ENCODE measurements around the gene FAM78B. TPM values are rescaled to one million over a fixed set of nuclear protein-coding genes. Genes with fewer than 3 reads are reported as not detected.

FAM78B gene
- total RNA-seq, 4 donors from 2014 or later, result 0.35 to 5.4 (median 2.8) TPM

DNA sequence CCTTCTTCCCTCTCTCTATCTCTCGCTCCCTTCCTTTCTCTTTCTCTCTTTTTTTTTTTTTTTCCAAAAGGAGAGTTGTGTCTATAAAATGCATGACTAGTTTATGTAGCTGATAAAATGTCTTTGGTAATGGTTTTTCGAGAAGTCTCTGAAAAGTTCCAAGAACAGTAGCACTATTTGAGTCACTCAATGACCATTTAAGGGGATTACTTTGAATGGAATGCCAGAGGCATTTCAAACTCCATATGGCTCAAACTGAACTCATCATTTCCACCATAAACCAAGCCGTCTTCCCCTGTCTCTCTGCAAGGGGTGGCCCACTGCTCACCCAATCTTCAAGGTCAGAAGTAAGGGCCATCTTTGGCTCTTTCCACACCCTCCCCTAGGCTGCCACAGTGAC is 93.3 kb downstream of the FAM78B start:
- Histone ChIP-seq H3K27me3 (no peaks in the 10 kb centered on the region), H3K4me1 (no peaks in the 10 kb centered on the region), H3K27ac (no peak overlapping the region), H3K36me3 (no peaks in the 10 kb centered on the region), H3K9me3 (no peaks in the 10 kb centered on the region), H3K4me3 (no peak overlapping the region)
- DNase-seq, result no peak
- TF ChIP-seq, protein P1, sequence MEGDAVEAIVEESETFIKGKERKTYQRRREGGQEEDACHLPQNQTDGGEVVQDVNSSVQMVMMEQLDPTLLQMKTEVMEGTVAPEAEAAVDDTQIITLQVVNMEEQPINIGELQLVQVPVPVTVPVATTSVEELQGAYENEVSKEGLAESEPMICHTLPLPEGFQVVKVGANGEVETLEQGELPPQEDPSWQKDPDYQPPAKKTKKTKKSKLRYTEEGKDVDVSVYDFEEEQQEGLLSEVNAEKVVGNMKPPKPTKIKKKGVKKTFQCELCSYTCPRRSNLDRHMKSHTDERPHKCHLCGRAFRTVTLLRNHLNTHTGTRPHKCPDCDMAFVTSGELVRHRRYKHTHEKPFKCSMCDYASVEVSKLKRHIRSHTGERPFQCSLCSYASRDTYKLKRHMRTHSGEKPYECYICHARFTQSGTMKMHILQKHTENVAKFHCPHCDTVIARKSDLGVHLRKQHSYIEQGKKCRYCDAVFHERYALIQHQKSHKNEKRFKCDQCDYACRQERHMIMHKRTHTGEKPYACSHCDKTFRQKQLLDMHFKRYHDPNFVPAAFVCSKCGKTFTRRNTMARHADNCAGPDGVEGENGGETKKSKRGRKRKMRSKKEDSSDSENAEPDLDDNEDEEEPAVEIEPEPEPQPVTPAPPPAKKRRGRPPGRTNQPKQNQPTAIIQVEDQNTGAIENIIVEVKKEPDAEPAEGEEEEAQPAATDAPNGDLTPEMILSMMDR (IDR thresholded peaks at IDR 0.05), result no peak
- no peak for TF ChIP-seq POLR2A (IDR thresholded peaks at IDR 0.05)

DNA sequence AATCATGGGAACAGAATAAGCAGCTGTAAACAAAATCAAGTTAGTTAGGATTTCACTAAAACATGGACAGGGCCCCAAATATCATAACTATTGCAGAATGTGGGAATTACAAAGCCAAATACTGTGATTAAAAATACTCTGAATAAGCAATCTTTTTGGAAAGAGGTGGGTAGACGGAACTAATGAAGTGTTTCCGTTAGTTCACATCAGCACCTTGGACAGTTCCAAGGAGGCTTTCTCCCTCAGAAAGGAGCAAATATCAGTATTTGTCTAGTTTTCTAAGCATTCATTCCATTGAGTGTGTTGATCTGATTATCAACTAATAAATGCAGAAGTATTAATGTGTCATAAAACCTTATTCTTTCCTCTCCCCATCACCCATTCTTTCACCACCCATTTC is 97.4 kb downstream of the FAM78B start:
- no peaks in the 10 kb centered on the region for H3K4me1 ChIP-seq
- no peak overlapping the region for H3K4me3 ChIP-seq
- no peaks in the 10 kb centered on the region for H3K27me3 ChIP-seq
- TF ChIP-seq POLR2A (IDR thresholded peaks at IDR 0.05), result no peak
- TF ChIP-seq, protein P1 (IDR thresholded peaks at IDR 0.05), result no peak
- DNase-seq, result no peak
- no peaks in the 10 kb centered on the region for H3K36me3 ChIP-seq
- no peak overlapping the region for H3K27ac ChIP-seq
- no peaks in the 10 kb centered on the region for H3K9me3 ChIP-seq

DNA sequence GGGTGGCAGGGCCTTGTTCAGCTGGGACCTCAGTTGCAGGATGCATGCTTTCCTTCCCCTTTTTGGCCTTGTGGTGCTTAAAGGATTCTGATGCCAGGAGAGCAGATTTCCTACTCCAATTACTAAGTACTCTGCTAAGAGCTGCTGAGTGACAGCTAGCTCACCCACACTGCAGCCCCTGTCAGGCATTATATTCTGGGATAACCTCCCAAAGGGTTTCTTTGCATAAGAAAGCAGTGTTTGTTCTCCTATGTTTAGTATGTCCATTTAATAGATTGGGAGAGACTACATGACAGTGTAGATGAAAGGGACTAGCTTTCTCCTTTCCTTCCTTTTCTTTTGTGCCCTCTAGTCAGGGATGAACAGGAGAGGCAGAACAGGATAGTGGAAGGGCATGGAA is 100.7 kb downstream of the FAM78B start:
- H3K27me3 ChIP-seq, result no peaks in the 10 kb centered on the region
- H3K4me1 ChIP-seq, result no peaks in the 10 kb centered on the region
- H3K9me3 ChIP-seq, result no peaks in the 10 kb centered on the region
- no peak overlapping the region for H3K27ac ChIP-seq
- H3K4me3 ChIP-seq, result no peak overlapping the region
- no peaks in the 10 kb centered on the region for H3K36me3 ChIP-seq
- TF ChIP-seq, protein P1 (IDR thresholded peaks at IDR 0.05), result no peak
- TF ChIP-seq POLR2A (IDR thresholded peaks at IDR 0.05), result no peak
- DNase-seq, result no peak

DNA sequence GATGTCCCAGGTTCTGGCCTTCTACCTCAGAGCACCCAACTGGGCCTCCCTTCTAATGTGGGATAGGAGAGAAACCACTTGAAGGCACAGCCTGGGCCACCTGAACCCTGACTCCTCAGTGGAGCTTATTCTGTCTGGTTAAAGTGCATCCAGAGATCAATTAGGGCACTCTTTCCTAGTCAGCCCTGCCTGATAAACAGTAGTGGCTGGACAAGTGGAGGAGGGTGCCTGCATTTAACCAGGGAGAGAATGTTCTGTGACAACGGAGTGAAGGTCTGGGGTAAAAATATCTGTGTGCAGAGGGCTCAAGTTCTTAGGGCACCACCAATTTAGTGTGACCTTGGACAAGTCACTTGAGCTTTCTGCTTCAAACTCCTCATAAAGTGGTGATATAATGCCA is 101.8 kb downstream of the FAM78B start:
- H3K9me3 ChIP-seq, result no peaks in the 10 kb centered on the region
- H3K36me3 ChIP-seq, result no peaks in the 10 kb centered on the region
- H3K4me3 ChIP-seq, result no peak overlapping the region
- H3K27me3 ChIP-seq, result no peaks in the 10 kb centered on the region
- H3K27ac ChIP-seq, result no peak overlapping the region
- no peak for DNase-seq
- no peak for TF ChIP-seq POLR2A (IDR thresholded peaks at IDR 0.05)
- TF ChIP-seq, protein P1 (IDR thresholded peaks at IDR 0.05), result no peak
- H3K4me1 ChIP-seq, result no peaks in the 10 kb centered on the region

DNA sequence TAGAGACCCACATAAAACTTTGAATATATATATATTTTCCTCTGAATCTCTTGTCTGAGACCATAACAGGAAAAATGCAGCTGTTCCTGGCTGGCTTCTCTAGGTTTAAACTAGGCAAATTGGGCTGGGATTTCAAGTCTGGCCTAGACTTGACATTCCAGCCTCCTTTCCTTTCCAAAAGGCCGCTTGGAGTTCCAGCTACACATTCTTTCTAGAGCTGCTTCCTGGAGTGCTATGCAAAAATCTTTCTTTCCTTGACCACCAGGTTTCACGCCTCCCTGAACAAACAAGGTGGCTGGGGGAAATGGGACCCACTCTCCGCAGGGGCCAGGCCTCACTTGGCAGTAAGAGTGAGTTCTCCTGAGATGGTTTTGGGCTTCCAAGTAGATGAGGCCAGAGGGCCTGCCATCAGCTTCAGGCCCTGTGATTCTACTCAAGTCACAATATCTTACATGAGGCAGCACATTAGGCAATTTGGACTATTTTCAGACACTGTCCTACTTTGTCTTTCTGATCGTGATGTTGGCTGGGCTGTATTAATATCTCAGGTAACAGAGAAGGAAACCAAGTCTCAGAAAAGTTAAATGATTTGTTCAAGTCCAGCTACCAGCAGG is 102.4 kb downstream of the FAM78B start:
- DNase-seq, result no peak
- no peaks in the 10 kb centered on the region for H3K4me1 ChIP-seq
- no peaks in the 10 kb centered on the region for H3K27me3 ChIP-seq
- H3K36me3 ChIP-seq, result no peaks in the 10 kb centered on the region
- H3K9me3 ChIP-seq, result no peaks in the 10 kb centered on the region
- H3K27ac ChIP-seq, result no peak overlapping the region
- no peak overlapping the region for H3K4me3 ChIP-seq
- TF ChIP-seq, protein P1 (IDR thresholded peaks at IDR 0.05), result no peak
- TF ChIP-seq POLR2A (IDR thresholded peaks at IDR 0.05), result no peak

DNA sequence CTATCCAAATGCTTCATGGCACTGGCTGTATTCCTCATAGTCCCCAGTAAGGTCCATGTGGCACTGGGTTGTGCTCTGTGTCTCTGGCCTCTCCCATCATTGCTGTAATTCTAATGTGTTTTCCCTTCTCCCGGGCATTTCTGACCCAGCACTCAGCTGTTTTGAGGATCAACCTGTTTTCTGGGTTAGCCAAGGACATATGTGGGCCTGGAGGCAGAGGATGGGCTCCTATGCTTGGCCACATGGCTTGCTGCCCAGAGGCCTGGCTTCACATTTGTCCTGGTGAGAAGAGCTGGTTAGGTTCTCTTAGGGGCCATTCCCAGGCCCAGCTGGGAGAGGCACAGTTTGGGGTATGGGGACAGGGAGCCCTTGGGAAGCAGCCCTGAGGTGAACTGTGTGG is 103.1 kb downstream of the FAM78B start:
- Histone ChIP-seq H3K4me3 (no peak overlapping the region), H3K9me3 (no peaks in the 10 kb centered on the region), H3K36me3 (no peaks in the 10 kb centered on the region), H3K27me3 (no peaks in the 10 kb centered on the region), H3K27ac (no peak overlapping the region), H3K4me1 (no peaks in the 10 kb centered on the region)
- TF ChIP-seq, protein P1 (IDR thresholded peaks at IDR 0.05), result no peak
- TF ChIP-seq POLR2A (IDR thresholded peaks at IDR 0.05), result no peak
- no peak for DNase-seq

Data from Peyer's patch (tissue), 4 donors.